NCI-H510A treated with DMSO at 0.1 percent for 48 hours (cell line): Measurements from ENCODE around the gene RND1.

Experiments used
- DNase-seq: peaks from one replicate; lab custom pipeline; 2025; lab: John Stamatoyannopoulos, UW

Gene RND1

DNA sequence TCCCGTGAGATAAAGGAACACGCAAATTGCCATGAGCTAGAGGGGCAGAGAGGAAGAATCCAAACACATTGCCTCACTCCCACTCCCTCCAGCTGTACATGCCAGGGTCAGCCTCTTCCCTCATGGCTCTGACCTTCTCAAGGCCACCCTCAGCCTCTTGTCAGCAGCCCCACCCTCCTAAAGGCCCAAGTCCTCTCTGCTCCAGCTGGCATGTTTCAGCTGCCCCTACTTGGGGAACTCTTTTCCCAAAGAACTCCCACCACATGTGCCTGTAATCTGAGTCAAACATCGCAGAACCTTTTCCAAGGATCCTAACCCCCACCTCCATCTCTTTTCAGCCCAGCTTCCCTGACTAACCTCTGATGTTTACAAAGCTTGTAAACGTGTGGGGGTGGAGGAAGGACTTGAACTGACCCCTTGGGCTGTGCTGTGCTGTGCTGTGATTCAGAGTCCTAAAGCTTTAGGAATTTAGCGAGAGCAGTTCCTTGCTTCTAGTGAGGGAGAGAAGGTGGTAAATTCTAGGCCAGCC lies 54.7 kb downstream of the RND1 start:
- DNase-seq = no peak

- no peak for DNase-seq
These were observed 57.7 kb downstream of the RND1 start for GRCh38 chr12:48807981-48808380.
